ENCODE data around the gene ALAS1.

ALAS1 gene

GRCh38 chr3:52233968-52234367, 36.0 kb downstream of the ALAS1 start:
- no peak for DNase-seq (ENCODE audit: low read depth in 2 of 2)

GRCh38 chr3:52234516-52235447, 36.8 kb downstream of the ALAS1 start:
- no peak for DNase-seq (ENCODE audit: low read depth in 2 of 2)

GRCh38 chr3:52236424-52236886, 38.5 kb downstream of the ALAS1 start:
- no peak for DNase-seq (ENCODE audit: low read depth in 2 of 2)

- DNase-seq (ENCODE audit: low read depth in 2 of 2) = no peak
These were observed 39.2 kb downstream of the ALAS1 start for GRCh38 chr3:52237006-52237656.

- no peak for DNase-seq (ENCODE audit: low read depth in 2 of 2)
These were observed 39.8 kb downstream of the ALAS1 start for GRCh38 chr3:52237657-52238172.

GRCh38 chr3:52238193-52238760, 40.3 kb downstream of the ALAS1 start:
- no peak for DNase-seq (ENCODE audit: low read depth in 2 of 2)

GRCh38 chr3:52238761-52239701, 41.1 kb downstream of the ALAS1 start, which contains the start of gene TWF2:
TWF2 (minus strand) TSS chr3:52239158; CDS start chr3:52239016, 142 bp downstream.
- DNase-seq (ENCODE audit: low read depth in 2 of 2) = peak; percentile 83 to 89

- peak in 1 of 2 donors; percentile 60 for DNase-seq (ENCODE audit: low read depth in 2 of 2)
These were observed 42.3 kb downstream of the ALAS1 start for GRCh38 chr3:52240059-52240885.

- DNase-seq (ENCODE audit: low read depth in 2 of 2) = no peak
These were observed 43.0 kb downstream of the ALAS1 start for GRCh38 chr3:52240886-52241370.

GRCh38 chr3:52242039-52242438, 44.1 kb downstream of the ALAS1 start:
- DNase-seq (ENCODE audit: low read depth in 2 of 2) = no peak

- no peak for DNase-seq (ENCODE audit: low read depth in 2 of 2)
These were observed 46.0 kb downstream of the ALAS1 start for GRCh38 chr3:52243791-52244628.

GRCh38 chr3:52245322-52246263, 47.6 kb downstream of the ALAS1 start, which contains the start of gene PPM1M:
PPM1M (plus strand) TSS chr3:52245759; CDS start chr3:52245825, 66 bp downstream.
- peak in 1 of 2 donors; percentile 47 for DNase-seq (ENCODE audit: low read depth in 2 of 2)

- no peak for DNase-seq (ENCODE audit: low read depth in 2 of 2)
These were observed 48.3 kb downstream of the ALAS1 start for GRCh38 chr3:52246264-52246620.

- no peak for DNase-seq (ENCODE audit: low read depth in 2 of 2)
These were observed 48.9 kb downstream of the ALAS1 start for GRCh38 chr3:52246728-52247408.

GRCh38 chr3:52247409-52248164, 49.6 kb downstream of the ALAS1 start:
- no peak for DNase-seq (ENCODE audit: low read depth in 2 of 2)

- DNase-seq (ENCODE audit: low read depth in 2 of 2) = no peak
These were observed 50.2 kb downstream of the ALAS1 start for GRCh38 chr3:52248165-52248541.

All from stimulated activated CD4-positive, alpha-beta T cell treated with anti-CD3 and anti-CD28 coated beads, Interleukin-1b, Interleukin-23, amount 100 ng/mL, for 4 hours (primary cell).